GM06990 (cell line): ENCODE measurements around the gene CCDC178.

Experiments used
- DNase-seq: peaks from one replicate; pipeline ENCODE4 v3.0.0-alpha.2; 2011; ENCODE audit not compliant: insufficient read length; ENCODE audit errors: extremely low read depth
- H3K27me3 ChIP-seq: replicated peaks from 2 replicates; pipeline ENCODE4 v1.6.0; 2011; ENCODE audit warnings: low read length; ENCODE audit not compliant: control insufficient read depth, insufficient read depth
- H3K36me3 ChIP-seq: 2 replicates; pipeline ENCODE4 v1.5.1; 2011; ENCODE audit warnings: low read length; ENCODE audit not compliant: control insufficient read depth, insufficient read depth
- H3K4me3 ChIP-seq: replicated peaks from 2 replicates; pipeline ENCODE4 v1.5.1; 2011; ENCODE audit warnings: low read depth, mild to moderate bottlenecking, control low read depth, low read length
- CTCF ChIP-seq: IDR thresholded peaks from 2 replicates; pipeline ENCODE4 v1.5.1; 2011; ENCODE audit warnings: low read length, control low read depth, mild to moderate bottlenecking, inconsistent platforms; ENCODE audit not compliant: insufficient read depth, poor library complexity, severe bottlenecking

The CCDC178 gene

DNA sequence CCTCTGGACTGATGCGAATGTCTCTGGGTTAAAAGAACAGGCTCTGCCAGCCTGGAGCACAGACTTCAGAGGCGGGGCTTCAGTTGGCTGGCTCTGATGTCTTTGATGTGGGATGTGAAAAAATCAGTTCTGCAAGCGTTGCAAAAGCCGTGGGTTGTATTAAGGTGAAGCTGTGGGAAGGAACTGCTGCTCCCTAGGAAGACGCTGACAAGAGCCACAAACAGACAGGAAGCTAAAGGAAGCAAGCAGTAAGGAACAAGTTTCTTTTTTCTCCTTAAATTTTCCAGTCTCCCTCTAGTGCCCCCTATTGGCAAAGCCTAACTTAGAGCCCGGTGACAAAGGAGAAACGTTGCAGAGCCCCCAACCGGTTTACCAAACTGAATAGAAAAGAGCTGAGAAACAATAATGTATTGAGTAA, 239.0 kb downstream of the CCDC178 start:
- H3K27me3 ChIP-seq, result no peaks in the 10 kb centered on the region
- H3K36me3 ChIP-seq, result no peaks in the 10 kb centered on the region
- TF ChIP-seq CTCF, result peak; percentile 66
- DNase-seq, result no peak
- no peak overlapping the region for H3K4me3 ChIP-seq

- Histone ChIP-seq H3K36me3 (no peaks in the 10 kb centered on the region), H3K27me3 (no peaks in the 10 kb centered on the region), H3K4me3 (no peak overlapping the region)
- DNase-seq, result no peak
- no peak for TF ChIP-seq CTCF
Observed at GRCh38 chr18:33195795-33196194, 244.7 kb downstream of the CCDC178 start.

GRCh38 chr18:33194793-33195192, 245.7 kb downstream of the CCDC178 start:
- TF ChIP-seq CTCF, result no peak
- Histone ChIP-seq H3K27me3 (no peaks in the 10 kb centered on the region), H3K36me3 (no peaks in the 10 kb centered on the region), H3K4me3 (no peak overlapping the region)
- no peak for DNase-seq

DNA sequence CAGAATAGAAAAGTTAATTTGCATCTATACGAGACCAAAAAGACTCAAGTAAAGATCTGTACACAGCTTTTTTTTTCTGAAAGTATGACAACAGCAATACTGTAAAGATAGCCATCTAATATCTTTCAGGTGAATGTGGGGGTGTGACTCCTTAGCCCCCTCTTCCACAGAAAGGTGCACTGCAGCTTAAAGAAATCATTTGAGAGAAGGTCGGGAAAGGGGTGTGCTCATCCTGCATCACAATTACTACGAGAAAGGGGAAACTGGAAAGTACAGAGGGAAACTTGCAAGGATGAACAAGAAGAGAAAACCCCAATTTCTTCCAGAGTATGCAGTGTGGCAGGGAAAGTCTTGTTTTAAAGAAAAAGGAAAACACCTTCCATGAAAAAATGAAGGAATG, 255.6 kb downstream of the CCDC178 start:
- Histone ChIP-seq H3K4me3 (no peak overlapping the region), H3K36me3 (no peaks in the 10 kb centered on the region), H3K27me3 (no peaks in the 10 kb centered on the region)
- no peak for TF ChIP-seq CTCF
- no peak for DNase-seq

DNA sequence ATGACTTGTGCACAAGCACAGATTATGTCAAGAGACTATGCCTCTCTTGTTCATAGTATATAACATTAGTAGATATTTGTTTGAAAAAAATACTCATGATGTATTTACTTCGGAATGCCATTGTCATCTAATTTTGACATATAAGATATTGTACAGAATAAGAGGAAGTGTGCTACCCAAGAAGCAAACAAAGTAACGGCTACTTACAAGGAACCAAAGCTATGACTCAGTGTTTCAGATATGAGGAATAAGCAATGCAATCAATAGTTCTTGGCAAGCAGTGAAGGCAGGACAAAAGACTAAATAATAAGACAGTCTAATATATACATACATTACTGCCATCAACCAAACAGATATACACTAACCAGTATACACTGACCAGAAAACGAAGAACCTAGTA, 256.3 kb downstream of the CCDC178 start:
- H3K36me3 ChIP-seq, result no peaks in the 10 kb centered on the region
- no peak for TF ChIP-seq CTCF
- no peak for DNase-seq
- H3K4me3 ChIP-seq, result no peak overlapping the region
- no peaks in the 10 kb centered on the region for H3K27me3 ChIP-seq

- Histone ChIP-seq H3K36me3 (no peaks in the 10 kb centered on the region), H3K27me3 (no peaks in the 10 kb centered on the region), H3K4me3 (no peak overlapping the region)
- no peak for DNase-seq
- no peak for TF ChIP-seq CTCF
Observed at GRCh38 chr18:33183136-33183535, 257.4 kb downstream of the CCDC178 start.
